Fibroblast of mammary gland (primary cell): ENCODE measurements around the gene NOTCH1.
"Not testable (repeated sequence)": the region's sequence is repeated elsewhere in the genome, so short reads cannot be mapped to it uniquely, and the experiment has no call there.

Experiments used
- DNase-seq: peaks from one replicate; pipeline ENCODE4 v3.0.0-alpha.2; 2010; ENCODE audit warnings: low read depth
- H3K4me3 ChIP-seq: 2 replicates; pipeline ENCODE4 v1.5.1; 2011; ENCODE audit warnings: low read depth, mild to moderate bottlenecking, low read length, moderate library complexity; ENCODE audit not compliant: control insufficient read depth
- TF ChIP-seq, protein P1 (sequence below): conservative IDR thresholded peaks from 2 replicates; pipeline ENCODE4 v1.5.1; 2011; ENCODE audit warnings: low read depth, low read length, inconsistent platforms; ENCODE audit not compliant: control insufficient read depth, insufficient read depth

The NOTCH1 gene

DNA sequence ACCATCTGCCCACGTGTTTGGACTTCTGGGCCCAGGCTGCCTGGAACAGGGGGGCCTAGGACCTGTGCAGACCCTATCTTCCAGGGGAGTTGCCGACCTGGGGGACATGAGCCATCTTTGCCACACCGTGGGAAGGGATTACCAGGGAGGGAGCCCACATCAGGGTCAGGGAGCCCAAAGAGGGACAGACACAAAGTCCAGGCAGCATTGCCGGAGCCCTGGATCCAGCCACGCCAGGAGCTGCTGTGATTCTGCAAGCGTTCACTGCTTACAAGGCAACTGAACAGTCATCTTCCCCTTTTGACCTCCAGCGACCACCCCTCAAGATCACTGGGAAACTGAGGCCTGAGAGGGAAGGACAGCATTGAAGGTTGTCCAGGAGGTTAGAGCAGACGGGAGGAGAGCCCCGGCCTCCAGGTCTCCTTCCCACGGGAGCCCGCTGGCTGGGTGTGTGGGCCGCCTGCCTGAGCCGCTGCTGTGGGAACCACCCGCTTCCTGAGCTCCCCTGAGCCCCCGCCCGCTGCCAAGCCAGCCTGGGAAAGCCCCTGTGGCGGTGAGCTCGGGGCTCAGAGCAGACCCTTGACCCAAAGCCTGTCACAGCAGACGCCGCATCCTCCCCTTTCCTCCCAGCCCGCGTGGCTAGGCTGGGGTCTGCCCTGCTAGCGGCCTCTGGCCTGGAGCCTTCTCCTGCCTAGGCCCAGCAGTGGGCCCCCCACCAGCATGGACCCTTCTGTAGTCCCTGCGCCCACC, 17.1 kb upstream of the NOTCH1 start:
- TF ChIP-seq, protein P1, sequence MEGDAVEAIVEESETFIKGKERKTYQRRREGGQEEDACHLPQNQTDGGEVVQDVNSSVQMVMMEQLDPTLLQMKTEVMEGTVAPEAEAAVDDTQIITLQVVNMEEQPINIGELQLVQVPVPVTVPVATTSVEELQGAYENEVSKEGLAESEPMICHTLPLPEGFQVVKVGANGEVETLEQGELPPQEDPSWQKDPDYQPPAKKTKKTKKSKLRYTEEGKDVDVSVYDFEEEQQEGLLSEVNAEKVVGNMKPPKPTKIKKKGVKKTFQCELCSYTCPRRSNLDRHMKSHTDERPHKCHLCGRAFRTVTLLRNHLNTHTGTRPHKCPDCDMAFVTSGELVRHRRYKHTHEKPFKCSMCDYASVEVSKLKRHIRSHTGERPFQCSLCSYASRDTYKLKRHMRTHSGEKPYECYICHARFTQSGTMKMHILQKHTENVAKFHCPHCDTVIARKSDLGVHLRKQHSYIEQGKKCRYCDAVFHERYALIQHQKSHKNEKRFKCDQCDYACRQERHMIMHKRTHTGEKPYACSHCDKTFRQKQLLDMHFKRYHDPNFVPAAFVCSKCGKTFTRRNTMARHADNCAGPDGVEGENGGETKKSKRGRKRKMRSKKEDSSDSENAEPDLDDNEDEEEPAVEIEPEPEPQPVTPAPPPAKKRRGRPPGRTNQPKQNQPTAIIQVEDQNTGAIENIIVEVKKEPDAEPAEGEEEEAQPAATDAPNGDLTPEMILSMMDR = no peak
- no peak overlapping the region for H3K4me3 ChIP-seq
- no peak for DNase-seq

DNA sequence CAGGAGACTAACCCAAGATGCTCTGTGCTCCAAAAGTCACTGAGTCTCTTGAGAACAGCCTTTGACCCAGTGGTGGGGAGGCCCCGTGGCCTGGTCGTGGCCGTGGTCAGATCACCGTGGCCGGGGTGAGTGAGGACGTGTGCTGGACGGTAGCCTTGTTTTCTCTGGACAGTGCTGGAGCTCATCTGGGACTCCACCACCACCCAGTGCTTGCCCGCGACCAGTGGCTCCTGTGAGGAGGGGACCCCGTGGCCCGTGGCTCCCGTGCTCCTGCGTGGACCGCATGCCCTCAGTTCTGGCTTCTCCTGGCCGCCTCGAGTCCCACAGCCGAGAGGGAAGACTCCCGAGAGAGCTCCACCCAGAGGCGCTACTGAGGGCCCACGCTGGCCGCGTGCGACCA, 15.9 kb upstream of the NOTCH1 start:
- no peak overlapping the region for H3K4me3 ChIP-seq
- DNase-seq = no peak
- TF ChIP-seq, protein P1 = no peak

DNA sequence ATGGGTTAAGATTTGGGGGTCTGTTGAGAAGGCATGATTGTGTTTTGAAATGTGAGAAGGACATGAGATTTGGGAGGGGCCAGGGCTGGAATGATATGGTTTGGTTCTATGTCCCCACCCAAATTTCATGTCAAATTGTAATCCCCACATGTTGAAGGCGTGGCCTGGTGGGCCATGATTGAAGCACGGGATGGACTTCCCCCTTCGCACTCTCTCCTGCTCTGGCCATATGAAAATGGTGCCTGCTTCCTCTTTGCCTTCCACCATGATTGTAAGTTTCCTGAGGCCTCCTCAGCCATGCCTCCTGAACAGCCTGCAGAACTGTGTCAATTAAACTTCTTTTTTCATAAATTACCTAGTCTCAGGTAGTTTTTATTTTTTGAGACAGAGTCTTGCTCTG, 14.7 kb upstream of the NOTCH1 start:
- TF ChIP-seq, protein P1 = no peak
- H3K4me3 ChIP-seq = no peak overlapping the region
- DNase-seq = no peak

DNA sequence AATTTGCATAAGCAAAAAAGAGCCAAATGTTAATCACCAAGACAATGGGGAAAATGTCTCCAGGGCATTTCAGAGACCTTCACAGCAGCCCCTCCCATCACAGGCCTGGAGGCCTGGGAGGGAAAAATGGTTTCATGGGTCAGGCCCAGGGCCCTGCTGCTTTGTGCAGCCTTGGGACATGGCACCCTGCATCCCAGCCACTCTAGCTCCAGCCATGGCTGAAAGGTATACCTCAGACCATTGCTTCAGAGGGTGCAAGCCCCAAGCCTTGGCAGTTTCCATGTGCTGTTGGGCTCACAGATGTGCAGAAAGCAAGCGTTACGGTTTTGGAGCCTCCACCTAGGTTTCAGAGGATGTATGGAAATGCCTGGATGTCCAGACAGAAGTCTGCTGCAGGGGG, 13.5 kb upstream of the NOTCH1 start:
- H3K4me3 ChIP-seq = not testable (repeated sequence)

DNA sequence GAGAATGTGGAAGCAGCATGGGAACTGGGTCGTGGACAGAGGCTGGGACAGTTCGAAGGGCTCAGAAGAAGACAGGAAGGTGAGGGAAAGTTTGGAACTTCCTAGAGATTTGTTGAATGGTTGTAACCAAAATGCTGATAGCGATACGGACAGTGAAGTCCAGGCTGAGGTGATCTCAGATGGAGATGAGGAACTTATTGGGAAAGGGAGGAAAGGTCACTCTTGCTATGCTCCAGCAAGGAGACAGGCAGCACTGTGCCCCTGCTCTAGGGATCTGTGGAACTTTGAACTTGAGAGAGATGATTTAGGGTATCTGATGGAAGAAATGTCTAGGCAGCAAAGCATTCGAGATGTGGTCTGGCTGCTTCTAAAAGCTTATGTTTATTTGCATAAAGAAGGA, 13.0 kb upstream of the NOTCH1 start:
- not testable (repeated sequence) for H3K4me3 ChIP-seq, DNase-seq

More for the DNA sequence above, 13.5 kb upstream of the NOTCH1 start:
- not testable (repeated sequence) for DNase-seq

DNA sequence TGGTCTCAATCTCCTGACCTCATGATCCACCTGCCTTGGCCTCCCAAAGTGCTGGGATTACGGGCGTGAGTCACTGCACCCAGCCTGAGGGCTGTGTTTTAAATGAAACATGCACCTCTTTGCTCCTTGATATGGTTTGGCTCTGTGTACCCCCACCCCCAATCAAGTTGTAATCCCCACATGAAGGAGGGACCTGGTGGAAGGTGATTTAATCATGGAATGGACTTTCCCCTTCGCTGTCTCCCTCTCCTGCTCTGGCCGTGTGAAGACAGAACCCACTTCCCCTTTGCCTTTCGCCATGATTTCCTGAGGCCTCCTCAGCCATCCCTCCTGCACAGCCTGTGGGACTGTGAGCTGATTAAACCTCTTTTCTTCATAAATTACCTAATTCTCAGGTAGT, 12.5 kb upstream of the NOTCH1 start:
- TF ChIP-seq, protein P1 = no peak
- no peak overlapping the region for H3K4me3 ChIP-seq
- no peak for DNase-seq

DNA sequence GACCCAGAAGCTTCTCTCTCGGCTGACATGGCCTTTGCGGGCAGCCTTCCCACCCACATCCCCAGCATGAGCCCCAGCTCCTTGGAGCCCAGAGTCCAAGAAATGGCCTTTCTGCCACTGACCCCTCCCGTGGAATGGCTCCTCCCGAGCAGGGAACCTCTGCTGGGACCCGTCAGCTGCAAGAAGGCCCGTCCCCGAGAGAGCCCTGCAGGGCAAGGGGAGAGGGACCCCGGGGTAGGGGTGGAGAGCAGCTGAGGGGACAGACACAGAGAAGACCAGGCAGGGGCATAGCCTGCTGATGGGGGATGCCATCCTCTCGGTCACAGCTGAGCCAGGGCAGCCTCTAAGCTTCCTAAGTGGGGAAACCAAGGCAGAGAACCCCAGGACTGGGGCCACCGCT, 11.2 kb upstream of the NOTCH1 start:
- no peak overlapping the region for H3K4me3 ChIP-seq
- TF ChIP-seq, protein P1 = no peak
- no peak for DNase-seq

DNA sequence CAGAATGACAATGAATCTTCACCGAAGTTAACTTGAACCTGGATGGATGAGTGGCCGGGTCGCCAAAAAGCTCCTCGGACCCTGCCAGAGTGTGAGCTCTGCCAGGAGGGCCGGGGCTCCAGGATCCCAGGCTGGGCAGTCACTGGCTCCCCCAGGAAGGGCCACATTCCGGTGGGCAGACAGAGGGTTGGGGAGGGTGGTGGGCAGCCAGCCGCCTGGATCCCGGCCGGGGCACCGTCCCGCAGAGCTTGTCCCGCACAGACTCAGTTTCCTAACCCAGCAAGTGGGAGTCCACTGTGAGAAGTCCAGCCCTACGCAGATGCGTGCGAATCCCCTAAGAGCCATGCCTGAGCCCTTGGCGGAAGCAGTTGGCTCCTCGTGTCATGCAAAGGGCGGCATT, 10.3 kb upstream of the NOTCH1 start:
- no peak overlapping the region for H3K4me3 ChIP-seq
- no peak for DNase-seq
- TF ChIP-seq, protein P1 = no peak
